Activated gamma-delta T cell (primary cell): ENCODE results near the gene FARP1.

Experiments
- DNase-seq: peaks from one replicate; lab custom pipeline; 2025; lab: John Stamatoyannopoulos, UW

FARP1 gene

GRCh38 chr13:98308086-98308911 is 165.4 kb downstream of the FARP1 start:
- DNase-seq, result no peak

GRCh38 chr13:98309569-98310335 is 166.9 kb downstream of the FARP1 start:
- DNase-seq, result no peak

GRCh38 chr13:98310485-98311199 is 167.7 kb downstream of the FARP1 start:
- DNase-seq, result no peak

GRCh38 chr13:98311200-98311548 is 168.3 kb downstream of the FARP1 start:
- no peak for DNase-seq

- no peak for DNase-seq
Measured at GRCh38 chr13:98312606-98313005, 169.7 kb downstream of the FARP1 start.

- DNase-seq, result no peak
Measured at GRCh38 chr13:98313023-98313921, 170.4 kb downstream of the FARP1 start.

GRCh38 chr13:98313922-98314292 is 171.0 kb downstream of the FARP1 start:
- DNase-seq, result no peak

GRCh38 chr13:98315466-98315865 is 172.6 kb downstream of the FARP1 start:
- no peak for DNase-seq

- DNase-seq, result no peak
Measured at GRCh38 chr13:98315902-98316301, 173.0 kb downstream of the FARP1 start.

GRCh38 chr13:98317573-98318171 is 174.8 kb downstream of the FARP1 start:
- no peak for DNase-seq

- DNase-seq, result no peak
Measured at GRCh38 chr13:98318263-98318878, 175.5 kb downstream of the FARP1 start.

- no peak for DNase-seq
Measured at GRCh38 chr13:98320561-98321105, 177.7 kb downstream of the FARP1 start.

- DNase-seq, result no peak
Measured at GRCh38 chr13:98321395-98321794, 178.5 kb downstream of the FARP1 start.

- DNase-seq, result no peak
Measured at GRCh38 chr13:98322091-98322718, 179.3 kb downstream of the FARP1 start.

GRCh38 chr13:98324105-98324504 is 181.2 kb downstream of the FARP1 start:
- no peak for DNase-seq

- DNase-seq, result no peak
Measured at GRCh38 chr13:98325724-98326123, 182.8 kb downstream of the FARP1 start.

- DNase-seq, result no peak
Measured at GRCh38 chr13:98326291-98326690, 183.4 kb downstream of the FARP1 start.

- no peak for DNase-seq
Measured at GRCh38 chr13:98327371-98328270, 184.7 kb downstream of the FARP1 start.

GRCh38 chr13:98328511-98328910 is 185.6 kb downstream of the FARP1 start:
- no peak for DNase-seq
